Measurements from ENCODE around the gene GALK1. TPM values are rescaled to one million over a fixed set of nuclear protein-coding genes. Genes with fewer than 3 reads are reported as not detected.

GALK1 gene
- total RNA-seq, 1 experiment from 2014 or later: 36.7 TPM

DNA sequence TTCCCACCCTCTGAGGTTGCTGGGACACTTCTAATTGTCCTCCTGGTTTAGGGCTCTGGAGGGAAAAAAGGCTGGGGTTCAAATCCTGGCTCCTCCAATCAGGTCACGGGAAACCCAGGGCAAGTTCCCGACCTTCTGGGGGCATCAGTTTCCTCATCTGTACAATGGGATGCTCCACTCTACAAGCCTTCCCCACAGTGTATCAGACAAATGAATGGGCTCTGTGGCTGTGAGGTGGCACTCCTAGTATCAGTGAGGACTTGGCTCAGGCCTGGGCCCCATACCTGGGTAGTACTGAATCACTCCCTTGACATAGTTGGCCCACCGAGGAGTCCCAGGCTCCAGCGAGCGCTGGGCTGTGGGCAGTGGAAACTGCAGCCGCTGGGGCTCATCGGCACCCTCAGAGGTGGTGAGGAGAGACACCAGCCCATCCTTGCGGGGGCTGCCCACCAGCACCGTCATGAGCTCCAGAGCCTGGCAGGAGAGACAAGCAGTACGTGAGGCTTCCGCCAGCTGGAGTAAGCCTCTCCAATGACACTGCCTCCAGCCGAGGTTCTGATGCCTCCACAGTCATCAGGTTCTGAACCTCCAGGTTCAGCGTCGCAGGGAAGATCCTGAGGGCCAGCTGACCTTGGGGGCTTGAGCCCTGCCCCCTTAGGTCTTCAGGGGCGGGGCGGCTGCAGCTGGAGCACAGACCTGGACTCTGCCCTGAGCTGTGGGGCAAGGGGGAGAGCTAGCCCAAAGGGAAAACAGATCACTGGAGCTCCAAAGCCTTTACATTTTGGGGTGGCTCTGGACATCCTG, 1.2 kb downstream of the GALK1 start:
- TF ChIP-seq, protein P1, sequence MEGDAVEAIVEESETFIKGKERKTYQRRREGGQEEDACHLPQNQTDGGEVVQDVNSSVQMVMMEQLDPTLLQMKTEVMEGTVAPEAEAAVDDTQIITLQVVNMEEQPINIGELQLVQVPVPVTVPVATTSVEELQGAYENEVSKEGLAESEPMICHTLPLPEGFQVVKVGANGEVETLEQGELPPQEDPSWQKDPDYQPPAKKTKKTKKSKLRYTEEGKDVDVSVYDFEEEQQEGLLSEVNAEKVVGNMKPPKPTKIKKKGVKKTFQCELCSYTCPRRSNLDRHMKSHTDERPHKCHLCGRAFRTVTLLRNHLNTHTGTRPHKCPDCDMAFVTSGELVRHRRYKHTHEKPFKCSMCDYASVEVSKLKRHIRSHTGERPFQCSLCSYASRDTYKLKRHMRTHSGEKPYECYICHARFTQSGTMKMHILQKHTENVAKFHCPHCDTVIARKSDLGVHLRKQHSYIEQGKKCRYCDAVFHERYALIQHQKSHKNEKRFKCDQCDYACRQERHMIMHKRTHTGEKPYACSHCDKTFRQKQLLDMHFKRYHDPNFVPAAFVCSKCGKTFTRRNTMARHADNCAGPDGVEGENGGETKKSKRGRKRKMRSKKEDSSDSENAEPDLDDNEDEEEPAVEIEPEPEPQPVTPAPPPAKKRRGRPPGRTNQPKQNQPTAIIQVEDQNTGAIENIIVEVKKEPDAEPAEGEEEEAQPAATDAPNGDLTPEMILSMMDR (conservative IDR thresholded peaks at IDR 0.05): no peak
- peak; percentile 39 for DNase-seq
- Histone ChIP-seq H3K27ac (ENCODE audit: insufficient read length, low read depth, low read length) (no peak overlapping the region), H3T11ph (ENCODE audit: low read length) (no peak overlapping the region), H3K9me3 (ENCODE audit: control insufficient read depth, low read depth, low read length) (no peaks in the 10 kb centered on the region), H2AFZ (ENCODE audit: low read length) (no peak overlapping the region), H3K9ac (ENCODE audit: extremely low read depth, insufficient read length, low read length) (no peak overlapping the region), H3K4ac (ENCODE audit: low read depth, low read length) (no peak overlapping the region), H3K79me2 (ENCODE audit: insufficient read depth, low read length) (no peaks in the 10 kb centered on the region), H4K8ac (replicated peaks; ENCODE audit: insufficient read length, low read depth, low read length) (no peak overlapping the region), H4K5ac (ENCODE audit: insufficient read length, low read depth, low read length) (no peak overlapping the region), H3K18ac (ENCODE audit: insufficient read length, low read depth, low read length) (no peak overlapping the region), H3K23me2 (ENCODE audit: insufficient read length, low read depth, low read length, poor library complexity, severe bottlenecking) (peaks cover 11% of the 10 kb centered on the region), H3K79me1 (ENCODE audit: insufficient read depth, low read depth, low read length, poor library complexity, severe bottlenecking) (no peaks in the 10 kb centered on the region), H2BK120ac (ENCODE audit: low read depth, low read length, poor library complexity, severe bottlenecking) (no peak overlapping the region), H3K23ac (ENCODE audit: insufficient read length, low read depth, low read length) (no peak overlapping the region), H3K4me2 (ENCODE audit: insufficient read depth, insufficient read length, low read length) (peak overlapping the region; percentile 48), H2BK20ac (ENCODE audit: low read depth, low read length, poor library complexity, severe bottlenecking) (no peak overlapping the region), H2AK5ac (ENCODE audit: insufficient read length, low read length) (no peak overlapping the region), H4K91ac (ENCODE audit: insufficient read length, low read depth, low read length) (no peak overlapping the region), H4K20me1 (ENCODE audit: control insufficient read depth, insufficient read depth, insufficient read length) (no peaks in the 10 kb centered on the region), H2BK12ac (ENCODE audit: insufficient read length, low read depth, low read length) (no peak overlapping the region), H2BK5ac (ENCODE audit: insufficient read length, low read length) (no peak overlapping the region), H3K56ac (ENCODE audit: insufficient read length, low read depth, low read length) (no peak overlapping the region), H3K27me3 (ENCODE audit: insufficient read depth, low read length) (no peaks in the 10 kb centered on the region), H3K4me1 (ENCODE audit: insufficient read depth, low read length) (no peaks in the 10 kb centered on the region), H2BK15ac (ENCODE audit: low read depth, low read length) (no peak overlapping the region), H3K14ac (ENCODE audit: insufficient read depth, low read length) (no peak overlapping the region)
- Mint-ChIP-seq H3K27me3 (ENCODE audit: low read depth) (peaks cover 2% of the 10 kb centered on the region; the same call in 1 of the 2 replicates), H3K27ac (no peak overlapping the region), H3K36me3 (ENCODE audit: insufficient read depth in 1 of 3, low read depth in 3 of 3) (peaks cover 0 to 6% (median under 1%) of the 10 kb centered on the region in 3 experiments; a peak in 4 of 7 replicates), H3K9me3 (no peaks in the 10 kb centered on the region), H3K4me1 (peaks cover 9 to 16% of the 10 kb centered on the region in 2 experiments), H3K4me3 (peak overlapping the region; percentile 64 to 80)
- WGBS (ENCODE audit: extremely low coverage, insufficient read length, low lambda C conversion rate): no CpG with 5 or more reads among the region's 16 CpGs
